ENCODE results near the gene NPAS3.
A peak's percentile ranks its signal among the peaks of the same experiment; 100 is the strongest.

The NPAS3 gene

GRCh38 chr14:33793398-33794110 lies 854.9 kb downstream of the NPAS3 start:
- DNase-seq (ENCODE audit: low spot score) = no peak

- no peak for DNase-seq (ENCODE audit: low spot score)
These were observed 856.2 kb downstream of the NPAS3 start for GRCh38 chr14:33794791-33795305.

- DNase-seq (ENCODE audit: low spot score) = no peak
These were observed 857.7 kb downstream of the NPAS3 start for GRCh38 chr14:33796356-33796755.

- no peak for DNase-seq (ENCODE audit: low spot score)
These were observed 861.3 kb downstream of the NPAS3 start for GRCh38 chr14:33799705-33800570.

- DNase-seq (ENCODE audit: low spot score) = no peak
These were observed 862.1 kb downstream of the NPAS3 start for GRCh38 chr14:33800735-33801163.

GRCh38 chr14:33802737-33803136 lies 864.1 kb downstream of the NPAS3 start:
- DNase-seq (ENCODE audit: low spot score) = no peak

- DNase-seq (ENCODE audit: low spot score) = no peak
These were observed 866.9 kb downstream of the NPAS3 start for GRCh38 chr14:33805593-33805992.

- no peak for DNase-seq (ENCODE audit: low spot score)
These were observed 868.2 kb downstream of the NPAS3 start for GRCh38 chr14:33806905-33807304.

- DNase-seq (ENCODE audit: low spot score) = no peak
These were observed 869.5 kb downstream of the NPAS3 start for GRCh38 chr14:33808187-33808586.

GRCh38 chr14:33809396-33809981 lies 870.8 kb downstream of the NPAS3 start:
- DNase-seq (ENCODE audit: low spot score) = no peak

GRCh38 chr14:33810308-33810707 lies 871.6 kb downstream of the NPAS3 start:
- DNase-seq (ENCODE audit: low spot score) = no peak

- DNase-seq (ENCODE audit: low spot score) = no peak
These were observed 873.0 kb downstream of the NPAS3 start for GRCh38 chr14:33811721-33812120.

- no peak for DNase-seq (ENCODE audit: low spot score)
These were observed 873.5 kb downstream of the NPAS3 start for GRCh38 chr14:33812181-33812580.

GRCh38 chr14:33812601-33813000 lies 873.9 kb downstream of the NPAS3 start:
- DNase-seq (ENCODE audit: low spot score) = no peak

- no peak for DNase-seq (ENCODE audit: low spot score)
These were observed 875.3 kb downstream of the NPAS3 start for GRCh38 chr14:33814010-33814409.

GRCh38 chr14:33833706-33834465 lies 895.2 kb downstream of the NPAS3 start:
- DNase-seq (ENCODE audit: low spot score) = peak; percentile 24

- DNase-seq (ENCODE audit: low spot score) = no peak
These were observed 896.0 kb downstream of the NPAS3 start for GRCh38 chr14:33834466-33835260.

- DNase-seq (ENCODE audit: low spot score) = no peak
These were observed 896.6 kb downstream of the NPAS3 start for GRCh38 chr14:33835261-33835655.

- DNase-seq (ENCODE audit: low spot score) = no peak
These were observed 897.0 kb downstream of the NPAS3 start for GRCh38 chr14:33835677-33836076.

- DNase-seq (ENCODE audit: low spot score) = peak; percentile 55
These were observed 897.7 kb downstream of the NPAS3 start for GRCh38 chr14:33836203-33836899.
